ENCODE data around the gene SYF2.
A peak's percentile ranks its signal among the peaks of the same experiment; 100 is the strongest.

The SYF2 gene

GRCh38 chr1:25217015-25217414 lies 15.3 kb downstream of the SYF2 start:
- H3K27me3 ChIP-seq (ENCODE audit: insufficient read depth, poor library complexity, severe bottlenecking), result no peaks in the 10 kb centered on the region
- peak overlapping the region; percentile 50 for H3K27ac ChIP-seq (replicated peaks)
- no peak overlapping the region for H3K4me3 ChIP-seq (replicated peaks; ENCODE audit: insufficient read depth, low read length)
- TF ChIP-seq, protein P1, sequence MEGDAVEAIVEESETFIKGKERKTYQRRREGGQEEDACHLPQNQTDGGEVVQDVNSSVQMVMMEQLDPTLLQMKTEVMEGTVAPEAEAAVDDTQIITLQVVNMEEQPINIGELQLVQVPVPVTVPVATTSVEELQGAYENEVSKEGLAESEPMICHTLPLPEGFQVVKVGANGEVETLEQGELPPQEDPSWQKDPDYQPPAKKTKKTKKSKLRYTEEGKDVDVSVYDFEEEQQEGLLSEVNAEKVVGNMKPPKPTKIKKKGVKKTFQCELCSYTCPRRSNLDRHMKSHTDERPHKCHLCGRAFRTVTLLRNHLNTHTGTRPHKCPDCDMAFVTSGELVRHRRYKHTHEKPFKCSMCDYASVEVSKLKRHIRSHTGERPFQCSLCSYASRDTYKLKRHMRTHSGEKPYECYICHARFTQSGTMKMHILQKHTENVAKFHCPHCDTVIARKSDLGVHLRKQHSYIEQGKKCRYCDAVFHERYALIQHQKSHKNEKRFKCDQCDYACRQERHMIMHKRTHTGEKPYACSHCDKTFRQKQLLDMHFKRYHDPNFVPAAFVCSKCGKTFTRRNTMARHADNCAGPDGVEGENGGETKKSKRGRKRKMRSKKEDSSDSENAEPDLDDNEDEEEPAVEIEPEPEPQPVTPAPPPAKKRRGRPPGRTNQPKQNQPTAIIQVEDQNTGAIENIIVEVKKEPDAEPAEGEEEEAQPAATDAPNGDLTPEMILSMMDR (IDR thresholded peaks at IDR 0.05; ENCODE audit: insufficient read depth, low read length), result no peak
- no peak; the same call in 1 of the 2 replicates for TF ChIP-seq SPI1 (IDR thresholded peaks at IDR 0.05; ENCODE audit: borderline replicate concordance, low read depth)
- no peak for TF ChIP-seq REST (IDR thresholded peaks at IDR 0.05; ENCODE audit: insufficient replicate concordance, low read depth)
- TF ChIP-seq GABPA (IDR thresholded peaks at IDR 0.05; ENCODE audit: low read depth), result no peak
- TF ChIP-seq POLR2AphosphoS5 (IDR thresholded peaks at IDR 0.05; ENCODE audit: low read depth), result no peak
- DNase-seq (ENCODE audit: low read depth in 1 of 2, low spot score in 1 of 2), result peak in 1 of 2 experiments; percentile 82

- Histone ChIP-seq H3K4me3 (replicated peaks; ENCODE audit: insufficient read depth, low read length) (no peak overlapping the region), H3K27ac (replicated peaks) (no peak overlapping the region), H3K27me3 (ENCODE audit: insufficient read depth, poor library complexity, severe bottlenecking) (no peaks in the 10 kb centered on the region)
- DNase-seq (ENCODE audit: low read depth in 1 of 2, low spot score in 1 of 2), result peak in 1 of 2 experiments; percentile 49
- TF ChIP-seq REST (IDR thresholded peaks at IDR 0.05; ENCODE audit: insufficient replicate concordance, low read depth) (no peak), POLR2AphosphoS5 (IDR thresholded peaks at IDR 0.05; ENCODE audit: low read depth) (no peak), SPI1 (IDR thresholded peaks at IDR 0.05; ENCODE audit: borderline replicate concordance, low read depth) (peak; percentile 98), GABPA (IDR thresholded peaks at IDR 0.05; ENCODE audit: low read depth) (no peak)
- TF ChIP-seq, protein P1 (IDR thresholded peaks at IDR 0.05; ENCODE audit: insufficient read depth, low read length), result no peak
These were observed 16.2 kb downstream of the SYF2 start for GRCh38 chr1:25216123-25216522.

DNA sequence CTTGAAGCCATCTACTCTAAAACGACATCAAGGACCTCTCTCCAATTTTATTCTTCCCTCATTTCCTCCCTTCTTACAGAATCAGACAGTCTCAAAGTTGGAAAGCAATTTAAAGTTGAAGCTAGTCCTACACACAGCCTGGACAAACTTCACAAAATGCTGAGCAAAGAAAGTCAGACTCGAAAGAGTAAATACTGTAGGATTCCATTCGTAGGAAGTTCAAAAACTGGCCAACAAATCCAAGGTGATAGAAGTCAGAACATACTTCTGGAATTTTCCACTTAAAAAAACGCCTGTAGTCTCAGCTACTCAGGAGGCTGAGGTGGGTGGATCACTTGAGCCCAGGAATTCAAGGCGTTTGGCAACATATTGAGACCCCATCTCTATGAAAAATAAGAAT lies 19.6 kb downstream of the SYF2 start:
- H3K4me3 ChIP-seq (replicated peaks; ENCODE audit: insufficient read depth, low read length), result no peak overlapping the region
- DNase-seq (ENCODE audit: low read depth in 1 of 2, low spot score in 1 of 2), result no peak
- TF ChIP-seq POLR2AphosphoS5 (IDR thresholded peaks at IDR 0.05; ENCODE audit: low read depth) (no peak), SPI1 (IDR thresholded peaks at IDR 0.05; ENCODE audit: borderline replicate concordance, low read depth) (no peak), REST (IDR thresholded peaks at IDR 0.05; ENCODE audit: insufficient replicate concordance, low read depth) (no peak), GABPA (IDR thresholded peaks at IDR 0.05; ENCODE audit: low read depth) (no peak)
- TF ChIP-seq, protein P1 (IDR thresholded peaks at IDR 0.05; ENCODE audit: insufficient read depth, low read length), result no peak

More for the DNA sequence above, 19.6 kb downstream of the SYF2 start:
- no peak overlapping the region for H3K27ac ChIP-seq (replicated peaks)
- no peaks in the 10 kb centered on the region for H3K27me3 ChIP-seq (ENCODE audit: insufficient read depth, poor library complexity, severe bottlenecking)

All from HL-60 (cell line).